Activated CD4-positive, alpha-beta T cell treated with anti-CD3 and anti-CD28 coated beads for 1 hour (primary cell): Measurements from ENCODE around the gene FXYD7.
A peak's percentile ranks its signal among the peaks of the same experiment; 100 is the strongest.
"Not testable (repeated sequence)": the region's sequence is repeated elsewhere in the genome, so short reads cannot be mapped to it uniquely, and the experiment has no call there.

Experiments
- DNase-seq: peaks from one replicate; pipeline ENCODE4 v3.0.0-alpha.2; 2020

Gene FXYD7

GRCh38 chr19:35128398-35129057, 14.5 kb upstream of the FXYD7 start:
- no peak for DNase-seq

DNA sequence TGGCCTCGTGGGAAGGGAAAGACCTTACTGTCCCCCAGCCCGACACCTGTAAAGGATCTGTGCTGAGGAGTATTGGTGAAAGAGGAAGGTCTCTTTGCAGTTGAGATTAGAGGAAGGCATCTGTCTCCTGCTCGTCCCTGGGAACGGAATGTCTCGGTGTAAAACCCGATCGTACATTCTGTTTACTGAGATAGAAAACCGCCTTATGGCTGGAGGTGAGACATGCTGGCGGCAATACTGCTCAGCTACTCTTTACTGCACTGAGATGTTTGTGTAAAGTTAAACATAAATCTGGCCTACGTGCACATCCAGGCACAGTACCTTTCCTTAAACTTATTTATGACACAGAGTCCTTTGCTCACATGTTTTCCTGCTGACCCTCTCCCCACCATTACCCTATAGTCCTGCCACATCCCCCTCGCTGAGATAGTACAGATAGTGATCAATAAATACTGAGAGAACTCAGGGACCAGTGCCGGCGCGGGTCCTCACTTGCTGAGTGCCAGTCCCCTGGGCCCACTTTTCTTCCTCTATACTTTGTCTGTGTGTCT, 13.3 kb upstream of the FXYD7 start:
- not testable (repeated sequence) for DNase-seq

DNA sequence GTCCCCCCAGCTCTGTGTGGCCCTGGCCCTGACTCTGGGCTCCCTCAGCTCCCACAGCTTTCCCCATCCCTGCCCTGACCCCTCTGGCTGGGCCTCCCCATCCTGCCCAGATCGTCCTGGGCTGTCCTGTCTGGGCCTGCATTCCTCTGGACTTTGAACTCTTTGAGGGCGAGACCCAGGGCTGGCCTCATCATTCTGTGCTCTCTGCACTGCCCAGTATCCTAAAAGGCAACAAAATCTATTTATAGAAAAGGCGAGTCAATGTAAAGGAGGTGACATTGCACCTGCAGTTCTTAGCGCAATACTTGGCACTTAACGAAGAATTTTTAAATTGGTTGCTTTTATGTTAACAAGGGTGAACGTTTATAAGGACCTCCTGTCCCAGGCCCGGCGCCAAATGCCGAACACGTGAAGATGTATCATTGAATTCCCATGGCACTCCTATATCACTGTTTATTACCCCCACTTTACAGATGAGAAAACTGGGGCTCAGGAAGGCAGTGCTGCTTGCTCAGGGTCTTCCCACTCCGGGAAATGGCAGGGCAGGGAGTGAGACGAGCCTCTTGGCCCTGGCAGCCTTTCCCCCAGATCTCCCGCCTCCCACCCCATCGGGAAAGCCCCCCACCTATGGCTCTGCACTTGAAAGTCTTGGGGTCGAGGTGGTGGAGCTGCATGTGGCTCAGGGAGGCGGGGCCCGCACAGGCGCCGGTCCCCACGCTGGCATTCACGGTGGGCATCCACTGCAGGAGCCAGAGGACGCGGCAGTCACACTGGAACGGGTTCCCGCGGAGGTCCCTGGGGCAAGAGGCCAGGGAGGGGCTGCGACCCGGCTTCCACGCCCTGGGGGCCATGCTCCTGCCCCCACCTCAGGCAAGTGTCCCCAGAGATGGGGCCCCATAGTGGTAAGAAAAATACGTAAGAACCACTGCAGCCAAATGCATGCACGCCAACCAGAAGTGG, 12.0 kb upstream of the FXYD7 start:
- no peak for DNase-seq

DNA sequence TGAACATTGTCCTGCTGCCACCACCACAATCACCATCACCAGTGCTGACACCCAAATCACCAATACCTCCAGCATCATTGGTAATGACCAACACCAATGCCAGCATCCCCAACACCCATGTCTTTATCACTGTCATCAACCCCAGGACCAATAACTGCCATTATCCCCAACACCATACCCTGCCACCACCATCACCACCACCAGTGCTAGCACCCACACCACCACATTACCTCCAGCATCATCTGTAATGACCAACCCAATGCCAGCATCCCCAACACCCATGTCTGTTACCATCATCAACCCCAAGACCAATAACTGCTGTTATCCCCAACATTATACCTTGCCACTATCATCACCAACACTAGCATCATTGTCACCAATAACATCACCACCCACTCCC, 10.8 kb upstream of the FXYD7 start:
- no peak for DNase-seq

DNA sequence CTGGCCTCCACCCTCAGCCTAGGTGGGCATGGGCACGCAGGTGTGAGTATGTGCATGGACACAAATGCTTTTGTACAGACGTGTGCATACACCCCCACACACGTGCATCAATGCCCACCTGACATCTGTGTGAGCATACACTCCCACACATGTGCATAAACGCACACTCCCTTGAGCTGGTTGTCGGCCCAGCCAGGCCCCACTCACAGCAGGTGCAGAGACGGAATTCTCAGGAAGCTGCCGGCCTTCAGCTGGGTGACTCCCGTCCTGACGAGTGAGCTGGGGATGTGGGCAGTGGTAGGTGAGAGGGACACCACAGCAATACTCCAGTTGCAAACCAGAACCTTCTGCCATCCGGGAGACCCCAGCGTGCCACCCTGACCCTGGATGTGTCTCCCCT, 9.2 kb upstream of the FXYD7 start:
- no peak for DNase-seq

DNA sequence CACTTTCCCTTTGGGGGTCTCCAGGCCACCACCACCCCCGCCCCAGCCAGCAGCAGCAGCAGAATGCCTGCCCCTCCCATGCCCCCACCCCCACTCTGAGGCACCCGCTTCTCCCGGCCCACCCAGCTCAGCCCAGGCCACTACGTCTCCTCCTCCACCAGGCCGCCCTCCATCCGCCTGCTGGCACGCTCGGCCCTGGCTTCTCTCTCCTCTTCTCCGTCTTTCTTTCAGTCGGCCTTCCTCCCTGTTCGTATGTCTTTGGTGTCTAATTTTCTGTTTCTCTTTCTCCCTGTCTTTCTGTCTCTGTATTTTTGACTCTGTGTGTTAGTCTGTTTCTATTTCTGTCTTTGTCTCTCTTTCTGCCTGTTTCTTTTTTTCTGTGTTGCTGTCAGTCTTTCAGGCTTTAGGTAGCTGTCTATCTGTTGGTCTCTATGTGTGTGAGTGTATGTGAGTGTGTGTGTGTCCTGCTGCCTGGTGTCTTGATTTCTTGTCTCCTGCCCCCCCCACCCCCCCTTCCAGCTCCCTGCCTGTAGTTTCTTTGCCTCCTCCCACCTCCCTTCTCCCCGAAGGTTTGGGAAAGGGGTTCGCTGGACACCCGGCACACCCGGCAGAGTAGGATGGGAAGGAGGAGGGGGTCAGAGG, 8.3 kb upstream of the FXYD7 start, which contains the start of gene LGI4:
LGI4 (minus strand) TSS at position 459 of the 642 bp plus-strand sequence; CDS start at position 80, 379 bp downstream.
- DNase-seq: no peak

DNA sequence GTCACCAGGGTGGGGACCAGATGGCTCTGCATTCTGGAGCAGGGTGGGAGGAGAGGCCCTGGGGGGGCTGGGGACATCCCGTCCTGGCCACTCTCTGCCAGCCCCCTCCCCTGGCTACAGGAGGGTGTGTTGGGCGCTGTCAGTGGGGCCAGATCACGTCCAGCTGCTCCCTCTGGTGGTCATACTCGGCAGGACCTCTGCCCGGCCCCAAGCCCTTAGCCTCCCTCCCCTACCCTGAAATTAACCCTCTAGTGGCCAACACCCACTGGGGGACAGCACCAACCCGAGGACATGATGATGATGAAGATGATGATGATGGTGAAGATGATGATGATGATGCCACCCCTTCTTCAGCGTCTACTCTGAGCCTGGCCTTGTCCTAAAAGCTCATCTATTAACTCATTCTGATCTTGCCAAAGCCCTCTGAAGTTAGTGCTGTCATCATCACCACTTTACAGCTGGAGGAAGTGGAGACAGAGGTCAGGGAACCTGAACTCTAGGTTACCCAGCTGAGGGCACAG, 7.6 kb upstream of the FXYD7 start:
- peak; percentile 39 for DNase-seq

DNA sequence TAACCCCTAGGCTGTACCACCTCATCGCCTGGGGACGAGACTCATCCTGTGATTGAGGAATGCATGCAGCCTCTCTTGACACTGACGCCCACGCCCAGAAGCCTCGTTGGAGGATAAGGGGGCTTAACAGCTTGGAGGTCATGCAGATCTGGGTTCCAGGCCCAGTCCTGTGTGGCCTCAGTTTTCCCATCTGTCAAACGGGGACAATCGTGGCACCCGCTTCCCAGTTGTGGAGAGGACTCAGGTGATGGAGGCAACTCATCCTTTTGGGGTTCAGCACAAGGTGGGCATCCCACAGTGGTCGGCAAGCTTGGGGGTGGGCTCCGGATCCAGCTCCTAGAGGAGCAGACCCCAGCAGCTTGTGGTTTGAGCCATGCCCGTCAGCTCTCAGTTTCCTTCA, 6.8 kb upstream of the FXYD7 start:
- no peak for DNase-seq

- no peak for DNase-seq
These were observed 5.9 kb upstream of the FXYD7 start for GRCh38 chr19:35136977-35137702.

DNA sequence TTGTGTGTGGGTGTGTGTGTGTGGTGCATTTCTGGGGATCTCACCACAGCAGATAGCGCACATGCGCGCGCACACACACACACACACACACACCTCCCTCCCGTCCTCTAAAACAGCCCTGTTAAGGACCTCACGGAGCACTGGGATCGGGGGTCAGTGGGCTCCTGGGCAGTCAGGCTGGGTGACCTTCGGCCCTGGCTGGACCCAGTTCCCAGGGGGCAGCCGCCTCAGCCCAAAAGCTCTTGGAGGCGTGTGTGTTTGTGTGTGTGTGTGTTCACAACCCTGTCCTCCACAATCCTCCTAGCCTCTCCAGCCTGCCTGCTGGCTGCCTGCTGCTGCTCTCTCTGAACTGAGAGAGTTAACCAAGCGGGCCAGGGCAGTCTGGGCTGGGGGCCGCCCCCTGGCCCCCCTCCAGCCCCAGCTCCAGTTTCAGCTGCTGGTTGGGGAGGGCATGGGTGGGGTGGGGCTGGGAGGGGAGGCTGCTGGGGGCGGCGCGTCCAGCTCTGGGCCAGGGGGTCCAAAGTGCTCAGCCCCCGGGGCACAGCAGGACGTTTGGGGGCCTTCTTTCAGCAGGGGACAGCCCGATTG, 4.7 kb upstream of the FXYD7 start, which contains the start of gene FXYD1:
FXYD1 (plus strand) TSS at position 520 of the 588 bp plus-strand sequence. CDS start 1,256 bp downstream, outside the sequence.
- DNase-seq: no peak

DNA sequence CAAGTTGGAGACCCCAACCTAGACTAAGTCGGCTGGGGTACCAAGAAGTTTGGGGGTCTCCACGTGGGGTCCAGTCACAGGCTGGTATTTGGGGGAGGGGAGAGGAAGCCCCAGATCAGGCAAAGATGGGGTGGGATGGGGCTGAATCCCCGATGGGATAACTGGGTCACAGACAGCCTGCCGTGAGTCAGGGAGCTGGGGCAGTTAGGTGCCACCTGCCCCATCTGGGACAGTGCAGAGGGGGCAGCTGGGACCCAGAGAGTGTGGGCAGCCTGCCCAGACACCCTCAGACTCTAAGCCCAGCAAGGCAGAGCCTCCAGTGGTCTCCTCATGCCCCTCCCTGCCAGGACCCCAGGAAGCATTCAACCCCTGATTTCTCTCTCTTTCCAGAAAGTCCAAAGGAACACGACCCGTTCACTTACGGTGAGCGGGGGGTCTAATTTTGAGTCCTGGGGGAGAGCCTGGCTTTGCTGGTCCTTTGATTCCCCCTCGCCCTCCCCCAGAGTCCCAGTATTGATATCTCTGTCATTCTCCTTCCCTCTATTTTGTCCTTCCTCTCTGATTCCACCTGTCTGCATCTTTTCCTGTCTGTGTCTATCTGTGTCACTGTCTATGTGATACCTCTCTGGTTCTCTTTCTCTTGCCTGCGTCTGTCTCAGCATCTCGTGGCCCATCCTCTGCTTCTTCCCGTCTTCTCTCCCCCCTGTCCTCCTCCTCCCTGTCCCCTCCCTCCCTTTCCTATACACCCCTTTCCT, 2.7 kb upstream of the FXYD7 start:
- no peak for DNase-seq

DNA sequence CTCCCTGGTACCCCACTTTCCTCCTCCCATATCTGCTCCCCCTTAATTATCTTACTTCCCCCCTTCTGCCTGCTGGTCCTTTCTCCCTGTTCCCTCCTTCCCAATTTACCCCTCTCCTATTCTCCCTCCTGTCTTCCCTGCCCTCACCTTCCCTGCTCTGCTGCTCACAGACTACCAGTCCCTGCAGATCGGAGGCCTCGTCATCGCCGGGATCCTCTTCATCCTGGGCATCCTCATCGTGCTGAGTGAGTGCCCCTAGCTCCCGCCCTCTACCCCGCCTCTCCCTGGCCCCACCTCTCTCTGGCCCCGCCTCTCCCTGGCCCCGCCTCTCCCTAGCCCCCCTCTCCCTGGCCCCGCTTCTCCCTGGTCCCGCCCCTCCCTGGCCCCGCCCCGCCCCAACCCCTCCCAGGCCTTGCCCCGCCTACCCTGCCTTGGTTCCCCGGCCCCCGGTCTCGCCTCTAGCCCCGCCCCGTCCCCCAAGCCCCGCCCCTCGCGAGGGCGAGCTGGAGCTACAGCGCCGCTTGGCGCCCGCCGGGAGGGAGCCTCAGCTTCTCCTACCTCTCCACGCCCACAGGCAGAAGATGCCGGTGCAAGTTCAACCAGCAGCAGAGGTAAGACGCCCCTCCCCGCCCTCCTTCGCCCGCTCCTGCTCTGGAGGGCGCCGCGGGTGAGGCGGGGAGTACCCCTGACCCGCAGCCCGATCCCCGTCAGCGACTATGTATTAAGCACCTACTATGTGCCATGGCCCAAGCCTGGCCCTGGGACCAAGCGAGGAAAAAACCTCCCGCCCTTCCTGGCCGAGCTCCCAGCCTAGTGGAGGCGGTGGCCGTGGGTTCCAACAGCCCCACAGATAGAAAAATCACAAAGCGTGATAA, 1.9 kb upstream of the FXYD7 start:
- DNase-seq: peak; percentile 94

DNA sequence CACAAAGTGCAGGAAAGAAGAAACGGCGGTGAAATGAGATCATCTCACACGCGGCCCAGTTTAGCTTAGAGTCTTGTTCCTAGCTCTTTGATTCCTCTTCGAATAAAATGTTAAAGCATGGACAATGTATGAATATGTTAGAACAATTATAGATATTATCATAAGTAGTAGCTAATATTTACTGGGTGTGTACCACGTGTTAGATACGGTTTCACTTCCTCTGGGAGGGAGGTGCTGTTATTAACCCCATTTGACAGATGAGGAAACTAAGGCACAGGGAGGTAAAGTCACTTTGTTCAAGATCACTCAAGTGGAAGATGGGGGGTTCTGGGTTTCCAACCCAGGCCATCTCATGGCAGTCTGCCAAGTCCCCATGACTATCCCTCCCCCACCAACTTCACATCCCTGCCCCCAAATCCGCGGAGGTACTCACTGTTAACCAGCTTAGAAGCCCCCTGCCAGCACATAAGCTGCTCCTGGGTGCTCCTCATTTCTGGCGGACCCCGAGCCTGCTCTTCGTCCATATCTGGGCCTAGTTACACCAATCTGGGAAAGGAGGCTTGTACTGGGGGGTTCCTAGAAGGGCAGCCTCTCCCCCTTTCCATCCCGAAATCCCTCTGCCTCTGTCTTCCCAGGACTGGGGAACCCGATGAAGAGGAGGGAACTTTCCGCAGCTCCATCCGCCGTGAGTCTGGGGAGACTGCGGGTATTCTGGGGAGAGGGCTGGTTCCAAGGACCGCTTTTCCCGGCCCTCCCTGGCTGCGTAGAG, 1.0 kb upstream of the FXYD7 start:
- no peak for DNase-seq

- peak; percentile 66 for DNase-seq
These were observed 337 bp upstream of the FXYD7 start for GRCh38 chr19:35142606-35143230.

DNA sequence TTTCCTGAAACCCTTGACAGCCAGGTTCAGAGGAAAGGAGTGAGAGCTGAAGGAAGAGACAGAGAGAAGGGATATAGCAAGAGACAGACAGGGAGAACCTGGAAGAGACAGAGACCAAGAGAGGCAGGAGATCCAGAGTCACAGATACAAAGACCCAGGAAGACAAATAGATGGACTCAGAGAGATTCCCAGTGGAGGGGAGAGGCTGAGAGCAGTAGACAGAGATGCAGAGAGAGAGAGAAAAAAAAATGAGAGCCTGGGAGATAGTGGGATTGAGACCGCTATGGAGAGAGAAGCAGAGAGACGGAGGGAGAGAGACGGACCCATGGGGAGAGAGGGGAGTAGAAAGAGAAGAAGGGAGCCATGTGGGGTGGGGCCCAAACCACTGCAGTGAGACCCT, 763 bp downstream of the FXYD7 start:
- DNase-seq: no peak

DNA sequence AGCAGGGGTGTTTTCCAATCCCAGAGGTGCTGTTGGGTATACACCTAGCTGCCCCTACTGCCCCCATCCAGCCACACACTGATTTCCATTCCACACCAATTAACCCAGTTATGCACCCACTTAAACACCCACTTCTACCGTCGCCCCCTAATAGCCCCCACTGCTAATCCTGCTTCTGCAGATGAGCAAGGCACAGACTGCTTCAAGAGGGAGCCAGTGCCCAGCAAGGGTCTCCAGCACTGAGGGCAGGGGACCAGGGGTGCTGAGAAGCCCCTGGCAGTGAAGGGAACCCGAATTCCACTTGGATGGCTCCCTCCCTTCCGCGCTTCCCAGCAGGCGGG, 1.2 kb downstream of the FXYD7 start:
- DNase-seq: no peak

DNA sequence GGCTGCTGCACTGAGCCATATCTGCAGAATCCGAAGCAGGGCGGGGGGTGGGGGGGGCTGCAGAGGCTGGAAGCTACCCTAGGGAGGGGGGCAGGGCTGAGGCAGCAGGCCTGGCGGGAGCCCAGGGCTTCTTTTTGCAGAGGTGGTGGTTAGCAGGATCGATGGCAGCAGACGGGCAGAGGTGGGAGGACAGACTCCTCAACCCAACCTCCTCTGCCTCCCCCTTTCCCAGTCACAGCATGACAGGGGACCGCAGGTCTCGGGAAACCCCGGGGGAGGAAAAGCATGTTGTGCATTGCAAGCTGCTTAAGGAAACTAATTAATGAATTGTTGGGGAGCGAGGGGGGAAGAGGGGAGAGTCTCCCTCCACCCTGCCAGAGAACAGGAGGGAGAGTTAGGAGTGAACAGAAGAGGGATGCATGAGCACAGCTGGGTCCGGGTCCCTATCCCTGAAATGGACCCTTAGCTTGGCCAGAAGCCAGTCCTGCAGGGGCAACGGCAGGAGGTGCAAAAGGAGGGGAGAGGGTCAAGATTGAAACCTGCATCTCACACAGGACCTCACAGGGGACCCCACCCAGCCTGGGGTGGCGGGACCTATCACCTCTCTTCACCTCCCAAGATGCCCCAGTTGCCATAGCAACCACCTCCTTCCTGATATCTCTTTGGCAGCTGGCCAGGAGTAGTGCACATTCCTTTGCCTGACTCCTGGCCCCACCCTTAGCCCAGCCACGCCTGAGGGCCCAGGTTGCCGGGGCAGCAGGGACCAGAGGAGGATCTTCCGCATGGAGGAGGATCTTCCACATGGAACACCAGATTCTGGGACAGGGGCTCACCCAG, 1.8 kb downstream of the FXYD7 start:
- DNase-seq: peak; percentile 13
